ENCODE results near the gene ABHD13. TPM values are rescaled to one million over a fixed set of nuclear protein-coding genes. Genes with fewer than 3 reads are reported as not detected.

The ABHD13 gene
- 10.0 TPM for polyA plus RNA-seq

- Mint-ChIP-seq H3K27me3 (peaks cover 1% of the 10 kb centered on the region), H3K4me3 (peak within 1 kb of the TSS; percentile 93 to 100 (median 98)), H3K4me1 (peaks cover 23 to 49% (median 43%) of the 10 kb centered on the region in 3 donors), H3K9me3 (no peaks in the 10 kb centered on the region), H3K36me3 (no peaks in the 10 kb centered on the region), H3K27ac (peak within 1 kb of the TSS; percentile 98 to 100 (median 99))
Observed at GRCh38 chr13:108218044-108218974, at the start of gene ABHD13. ABHD13 (plus strand) TSS chr13:108218392; CDS start chr13:108229219, 10,827 bp downstream.

DNA sequence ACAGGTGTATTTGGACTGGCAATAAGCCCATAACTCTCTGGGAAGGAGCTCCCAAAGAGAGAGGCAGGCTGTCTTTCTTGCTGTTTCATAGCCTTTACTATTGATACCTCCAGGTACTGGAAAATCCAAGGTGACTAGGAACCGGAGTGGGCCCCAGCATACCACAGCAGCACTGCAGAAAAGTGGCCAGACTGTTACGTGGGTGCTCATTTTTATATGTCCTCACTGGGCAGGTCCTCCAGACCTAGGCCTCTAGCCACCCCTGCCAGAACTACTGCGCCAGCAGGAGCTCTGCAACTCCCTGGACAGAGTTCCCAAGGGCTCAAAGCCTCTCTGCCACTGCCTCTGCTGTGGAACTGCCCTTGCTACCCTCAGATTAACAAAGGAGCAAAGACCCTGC lies 49.3 kb upstream of the ABHD13 start:
- Mint-ChIP-seq H3K36me3 (no peaks in the 10 kb centered on the region), H3K27me3 (peaks cover 2% of the 10 kb centered on the region), H3K9me3 (peaks cover 1 to 23% (median 9%) of the 10 kb centered on the region in 3 donors), H3K27ac (no peak overlapping the region), H3K4me1 (peaks cover 0 to under 1% (median 0%) of the 10 kb centered on the region in 3 donors), H3K4me3 (no peak overlapping the region)

- Mint-ChIP-seq H3K36me3 (no peaks in the 10 kb centered on the region), H3K4me1 (peaks cover 0 to 3% (median 1%) of the 10 kb centered on the region in 3 donors), H3K27me3 (no peaks in the 10 kb centered on the region), H3K9me3 (peaks cover 2 to 8% (median 2%) of the 10 kb centered on the region in 3 donors), H3K27ac (no peak overlapping the region), H3K4me3 (no peak overlapping the region)
Observed at GRCh38 chr13:108176685-108177274, 41.4 kb upstream of the ABHD13 start.

GRCh38 chr13:108178078-108178477 lies 40.1 kb upstream of the ABHD13 start:
- Mint-ChIP-seq H3K4me1 (peaks cover 0 to 3% (median 1%) of the 10 kb centered on the region in 3 donors), H3K27me3 (no peaks in the 10 kb centered on the region), H3K36me3 (no peaks in the 10 kb centered on the region), H3K9me3 (peaks cover 0 to 3% (median 2%) of the 10 kb centered on the region in 3 donors), H3K27ac (no peak overlapping the region), H3K4me3 (no peak overlapping the region)

GRCh38 chr13:108182652-108183051 lies 35.5 kb upstream of the ABHD13 start:
- peaks cover 16 to 19% (median 18%) of the 10 kb centered on the region in 3 donors for H3K4me1 Mint-ChIP-seq
- no peak overlapping the region for H3K4me3 Mint-ChIP-seq
- peaks cover 0 to 2% (median 0%) of the 10 kb centered on the region in 3 donors for H3K9me3 Mint-ChIP-seq
- H3K27me3 Mint-ChIP-seq, result no peaks in the 10 kb centered on the region
- no peaks in the 10 kb centered on the region for H3K36me3 Mint-ChIP-seq
- H3K27ac Mint-ChIP-seq, result no peak overlapping the region

DNA sequence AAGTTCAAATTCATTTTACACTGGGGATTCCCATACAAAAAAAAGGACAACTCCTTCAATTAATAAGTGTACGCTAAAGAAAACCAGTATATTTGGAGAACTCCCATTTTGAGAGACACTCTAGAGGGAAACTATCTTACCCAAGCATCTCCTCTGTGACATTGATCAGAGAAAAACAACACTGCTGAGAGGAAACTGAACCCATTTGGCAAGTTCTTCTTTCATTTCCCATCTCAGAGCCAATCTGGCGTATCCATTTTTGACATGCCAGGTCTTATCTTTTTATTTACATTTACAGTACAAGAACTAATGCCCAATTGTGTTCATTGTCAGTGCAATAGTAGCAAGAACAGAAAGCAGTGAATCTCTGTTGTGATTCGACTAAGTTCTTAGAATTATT lies 33.0 kb upstream of the ABHD13 start:
- peaks cover 0 to 3% (median 2%) of the 10 kb centered on the region in 3 donors for H3K9me3 Mint-ChIP-seq
- peaks cover 16 to 18% (median 17%) of the 10 kb centered on the region in 3 donors for H3K4me1 Mint-ChIP-seq
- H3K4me3 Mint-ChIP-seq, result peak overlapping the region in 3 of 4 donors; percentile 9 to 84 (median 72)
- H3K27me3 Mint-ChIP-seq, result peaks cover 6% of the 10 kb centered on the region
- H3K27ac Mint-ChIP-seq, result peak overlapping the region; percentile 11 to 89 (median 69)
- peaks cover 2% of the 10 kb centered on the region for H3K36me3 Mint-ChIP-seq

GRCh38 chr13:108188260-108188659 lies 29.9 kb upstream of the ABHD13 start:
- Mint-ChIP-seq H3K27me3 (peaks cover 11% of the 10 kb centered on the region), H3K9me3 (peaks cover 2 to 11% (median 4%) of the 10 kb centered on the region in 3 donors), H3K27ac (no peak overlapping the region), H3K4me1 (peaks cover 16 to 17% (median 16%) of the 10 kb centered on the region in 3 donors), H3K36me3 (peaks cover 4% of the 10 kb centered on the region), H3K4me3 (no peak overlapping the region)

DNA sequence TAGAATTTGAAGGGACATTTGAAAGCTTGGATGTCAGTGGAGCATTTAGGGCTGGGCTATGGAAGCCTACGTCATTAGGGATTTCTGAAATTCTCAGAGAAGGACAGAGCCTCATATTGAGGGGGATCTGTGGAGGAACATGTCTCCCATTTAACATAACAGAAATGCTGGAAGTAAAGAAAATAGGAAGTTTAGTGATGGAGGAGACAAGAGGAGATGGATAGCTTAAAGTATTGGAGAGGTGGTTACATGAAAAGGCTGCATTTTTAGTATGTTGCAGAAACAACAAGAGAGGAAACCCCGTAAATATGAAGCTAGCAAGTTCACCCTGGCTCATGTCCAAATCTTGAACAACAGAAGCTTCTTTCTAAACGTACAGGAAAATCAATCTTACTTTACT lies 27.3 kb upstream of the ABHD13 start:
- Mint-ChIP-seq H3K4me3 (no peak overlapping the region), H3K4me1 (peaks cover 0 to 1% (median 0%) of the 10 kb centered on the region in 3 donors), H3K9me3 (peaks cover 5 to 21% (median 9%) of the 10 kb centered on the region in 3 donors), H3K27me3 (peaks cover 11% of the 10 kb centered on the region), H3K36me3 (peaks cover 7% of the 10 kb centered on the region), H3K27ac (no peak overlapping the region)

- Mint-ChIP-seq H3K27ac (no peak overlapping the region), H3K4me3 (no peak overlapping the region), H3K36me3 (peaks cover 11% of the 10 kb centered on the region), H3K9me3 (peaks cover 7 to 25% (median 13%) of the 10 kb centered on the region in 3 donors), H3K4me1 (no peaks in the 10 kb centered on the region), H3K27me3 (peaks cover 14% of the 10 kb centered on the region)
Observed at GRCh38 chr13:108193806-108194205, 24.4 kb upstream of the ABHD13 start.

- peaks cover 14% of the 10 kb centered on the region for H3K27me3 Mint-ChIP-seq
- H3K4me1 Mint-ChIP-seq, result no peaks in the 10 kb centered on the region
- H3K36me3 Mint-ChIP-seq, result peaks cover 9% of the 10 kb centered on the region
- H3K4me3 Mint-ChIP-seq, result no peak overlapping the region
- no peak overlapping the region for H3K27ac Mint-ChIP-seq
- H3K9me3 Mint-ChIP-seq, result peaks cover 7 to 21% (median 15%) of the 10 kb centered on the region in 3 donors
Observed at GRCh38 chr13:108194435-108194936, 23.7 kb upstream of the ABHD13 start.

DNA sequence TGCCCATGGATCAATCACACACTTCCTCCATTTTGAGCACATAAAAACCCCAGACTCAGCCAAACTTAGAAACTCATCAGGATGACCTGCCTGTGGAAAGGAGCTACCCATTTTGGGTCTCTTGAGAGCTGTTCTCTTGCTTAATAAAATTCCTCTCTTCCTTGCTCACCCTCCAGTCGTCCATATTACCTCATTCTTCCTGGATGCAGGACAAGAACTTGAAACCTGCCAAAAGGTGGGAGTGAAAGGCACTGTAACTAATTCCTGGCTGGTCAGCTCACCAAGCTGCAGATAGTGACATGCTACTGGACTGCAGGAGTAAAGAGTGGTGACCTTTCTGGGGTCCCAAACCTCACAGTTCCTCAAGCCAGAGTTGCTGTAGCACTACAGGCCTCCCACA lies 23.0 kb upstream of the ABHD13 start:
- Mint-ChIP-seq H3K36me3 (peaks cover 9% of the 10 kb centered on the region), H3K9me3 (peaks cover 7 to 21% (median 16%) of the 10 kb centered on the region in 3 donors), H3K4me1 (no peaks in the 10 kb centered on the region), H3K27me3 (peaks cover 10% of the 10 kb centered on the region), H3K4me3 (no peak overlapping the region), H3K27ac (peak overlapping the region in 1 of 3 donors; percentile 67)

DNA sequence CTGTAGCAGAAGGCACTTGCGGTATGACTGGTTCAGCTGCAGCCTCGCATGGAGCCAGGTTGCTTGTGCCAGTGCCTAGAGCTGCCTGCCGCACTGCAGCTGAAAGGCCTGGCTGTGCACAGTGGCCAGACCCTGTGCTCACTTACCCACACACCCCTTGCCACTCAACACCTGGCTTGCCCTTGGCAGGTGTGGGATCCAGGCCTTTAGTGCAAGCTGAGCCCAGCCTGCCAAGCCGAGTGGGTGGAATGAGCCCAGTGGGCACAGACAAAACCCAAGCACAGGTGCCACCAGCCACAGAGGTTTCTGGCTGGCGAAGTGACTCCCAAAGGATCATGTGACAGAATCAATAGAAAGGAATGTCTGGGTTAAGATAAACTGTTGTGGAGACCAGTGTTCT lies 22.3 kb upstream of the ABHD13 start:
- Mint-ChIP-seq H3K27me3 (peaks cover 5% of the 10 kb centered on the region), H3K4me3 (no peak overlapping the region), H3K27ac (no peak overlapping the region), H3K36me3 (peaks cover 9% of the 10 kb centered on the region), H3K9me3 (peaks cover 6 to 21% (median 16%) of the 10 kb centered on the region in 3 donors), H3K4me1 (no peaks in the 10 kb centered on the region)

DNA sequence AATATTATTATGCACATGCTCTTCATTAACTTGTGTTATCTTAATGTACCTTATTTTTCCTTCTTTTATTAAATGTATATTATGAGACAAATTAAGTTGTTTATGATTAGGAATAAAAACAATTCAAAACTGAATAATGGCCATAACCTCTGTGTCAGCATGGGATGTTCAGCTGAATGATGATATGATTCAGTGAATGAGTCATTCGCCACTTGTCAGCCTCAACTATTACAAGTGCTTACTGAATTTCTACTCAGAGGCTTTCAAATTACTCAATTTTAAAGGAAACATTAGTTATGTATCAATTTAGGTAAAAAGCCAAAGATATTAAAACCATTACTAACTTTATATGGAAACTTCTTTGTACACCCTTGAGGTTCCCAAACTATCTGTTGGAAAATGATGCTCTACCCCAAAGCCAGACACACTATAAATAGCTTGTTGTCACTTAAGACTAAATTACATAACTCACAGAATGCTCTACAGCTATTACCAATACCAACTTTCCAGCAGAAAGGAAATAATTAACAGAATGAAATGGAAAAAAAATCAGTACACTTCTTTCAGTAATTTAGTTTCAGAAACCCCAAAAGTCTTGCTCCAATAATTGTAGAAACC lies 17.3 kb upstream of the ABHD13 start:
- no peak overlapping the region for H3K27ac Mint-ChIP-seq
- peaks cover 5% of the 10 kb centered on the region for H3K27me3 Mint-ChIP-seq
- H3K36me3 Mint-ChIP-seq, result peaks cover 4% of the 10 kb centered on the region
- H3K4me1 Mint-ChIP-seq, result peaks cover 0 to 2% (median 0%) of the 10 kb centered on the region in 3 donors
- H3K4me3 Mint-ChIP-seq, result no peak overlapping the region
- peaks cover 3 to 8% (median 3%) of the 10 kb centered on the region in 3 donors for H3K9me3 Mint-ChIP-seq

DNA sequence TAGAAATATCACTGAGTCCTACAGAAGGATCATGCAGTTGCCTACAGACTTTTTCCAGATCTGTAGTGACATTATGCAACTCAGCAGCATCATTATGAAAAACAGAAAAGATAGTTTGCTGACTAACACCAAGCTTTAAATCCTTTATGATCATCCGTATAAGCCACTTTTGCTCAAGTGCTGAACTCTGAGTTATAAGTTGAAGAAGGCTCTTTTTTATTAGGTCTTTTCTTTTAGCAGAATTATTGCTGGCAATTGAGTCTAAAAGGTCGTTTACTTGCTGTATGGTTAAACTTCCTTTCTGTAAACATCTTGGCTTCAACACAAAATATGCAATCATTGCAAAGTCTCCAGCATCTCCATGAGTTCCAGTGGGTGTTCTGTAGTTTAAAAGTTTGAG lies 7.6 kb upstream of the ABHD13 start:
- Mint-ChIP-seq H3K27ac (no peak overlapping the region), H3K4me1 (peaks cover 24 to 27% (median 24%) of the 10 kb centered on the region in 3 donors), H3K9me3 (peaks cover 0 to 8% (median 1%) of the 10 kb centered on the region in 3 donors), H3K36me3 (peaks cover 9% of the 10 kb centered on the region), H3K4me3 (no peak overlapping the region), H3K27me3 (no peaks in the 10 kb centered on the region)

All from IgD-negative memory B cell (primary cell).